GM18520 (cell line): ENCODE measurements around the gene ASTN1.

ENCODE experiments used
- ATAC-seq: cut with Tn5 transposase; IDR thresholded peaks from one replicate; pipeline ENCODE4 v1.9.1; 2021; ENCODE audit not compliant: unreplicated experiment

Gene ASTN1

DNA sequence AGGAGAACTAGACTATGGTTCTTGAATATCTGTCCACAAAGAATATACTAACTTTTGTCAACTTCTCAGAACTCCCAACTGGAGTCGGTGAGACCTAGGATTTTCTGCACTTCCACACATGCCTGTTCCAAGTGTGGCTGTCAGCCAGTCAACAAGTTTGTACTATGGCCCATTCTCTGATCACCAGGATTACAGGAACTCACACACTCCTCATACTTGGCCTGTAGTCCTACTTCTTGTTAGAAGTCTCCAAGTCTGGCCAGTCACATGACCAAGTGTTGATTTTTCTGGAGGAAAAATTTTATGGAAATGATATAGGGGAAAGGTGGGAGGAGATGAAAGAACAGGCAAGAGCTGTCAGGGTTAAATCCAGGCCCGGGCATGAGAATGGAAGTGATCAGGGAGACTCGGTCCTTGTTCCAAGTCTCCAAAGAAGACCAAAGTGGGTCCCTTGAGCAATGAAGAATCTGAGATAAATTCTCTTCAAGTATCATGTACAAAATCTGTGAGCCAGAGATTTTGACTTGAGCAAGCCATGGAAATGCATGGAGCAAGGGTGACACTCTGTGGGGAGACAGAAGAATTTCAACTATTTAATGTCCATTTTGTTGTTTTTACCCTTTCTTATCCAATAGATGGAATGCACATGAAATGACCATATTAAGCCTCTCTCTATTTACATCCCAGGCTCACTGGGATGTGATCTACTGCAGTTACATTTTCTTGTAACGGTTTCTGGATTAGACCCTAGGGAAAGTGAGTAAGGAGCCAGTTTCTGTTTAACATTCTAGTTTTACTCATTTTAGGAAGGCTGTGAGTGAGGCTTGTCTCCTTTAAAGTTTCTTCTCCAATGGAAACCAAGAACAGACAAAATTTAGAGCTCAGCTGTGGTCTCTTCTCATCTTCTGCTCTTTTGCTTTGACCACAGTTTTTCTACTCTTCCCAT, 320.9 kb downstream of the ASTN1 start:
- no peak for ATAC-seq

DNA sequence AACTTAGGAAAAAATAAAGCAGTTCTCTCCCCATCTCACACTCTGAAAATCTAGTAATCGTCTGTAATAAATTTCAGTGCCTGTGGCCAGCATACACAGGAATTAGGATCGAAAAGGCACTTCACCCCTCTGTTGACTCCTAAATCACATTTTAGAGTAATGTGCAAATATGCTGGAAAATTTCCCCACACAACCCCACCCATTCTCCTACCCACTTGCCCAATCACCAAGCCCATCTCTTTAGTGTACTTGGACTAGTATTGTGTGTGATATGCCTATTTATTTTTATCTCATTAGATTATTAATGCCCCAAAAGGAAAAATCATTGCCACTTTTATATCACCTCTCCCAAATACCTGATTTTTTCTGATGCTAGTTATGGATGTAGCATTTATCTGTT, 323.3 kb downstream of the ASTN1 start:
- no peak for ATAC-seq

DNA sequence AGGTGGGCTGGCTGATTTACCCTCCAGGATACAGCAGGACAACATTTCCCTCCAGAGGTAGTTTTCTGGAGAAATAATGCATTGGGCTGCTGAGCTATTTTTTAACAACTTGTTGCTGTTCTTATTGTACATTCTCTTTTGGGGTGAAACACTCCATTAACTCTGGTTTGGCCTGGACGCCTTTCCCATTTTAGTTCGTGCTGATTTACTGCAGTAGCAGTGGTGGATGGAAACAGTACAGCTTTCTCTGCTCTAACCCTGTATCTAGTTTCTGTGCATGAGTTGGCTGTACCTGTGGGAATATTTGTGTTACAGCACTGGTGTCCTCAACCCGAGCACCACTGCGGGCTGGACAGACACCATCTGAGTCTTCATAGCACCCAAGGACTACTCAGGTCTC, 325.3 kb downstream of the ASTN1 start:
- ATAC-seq, result no peak

DNA sequence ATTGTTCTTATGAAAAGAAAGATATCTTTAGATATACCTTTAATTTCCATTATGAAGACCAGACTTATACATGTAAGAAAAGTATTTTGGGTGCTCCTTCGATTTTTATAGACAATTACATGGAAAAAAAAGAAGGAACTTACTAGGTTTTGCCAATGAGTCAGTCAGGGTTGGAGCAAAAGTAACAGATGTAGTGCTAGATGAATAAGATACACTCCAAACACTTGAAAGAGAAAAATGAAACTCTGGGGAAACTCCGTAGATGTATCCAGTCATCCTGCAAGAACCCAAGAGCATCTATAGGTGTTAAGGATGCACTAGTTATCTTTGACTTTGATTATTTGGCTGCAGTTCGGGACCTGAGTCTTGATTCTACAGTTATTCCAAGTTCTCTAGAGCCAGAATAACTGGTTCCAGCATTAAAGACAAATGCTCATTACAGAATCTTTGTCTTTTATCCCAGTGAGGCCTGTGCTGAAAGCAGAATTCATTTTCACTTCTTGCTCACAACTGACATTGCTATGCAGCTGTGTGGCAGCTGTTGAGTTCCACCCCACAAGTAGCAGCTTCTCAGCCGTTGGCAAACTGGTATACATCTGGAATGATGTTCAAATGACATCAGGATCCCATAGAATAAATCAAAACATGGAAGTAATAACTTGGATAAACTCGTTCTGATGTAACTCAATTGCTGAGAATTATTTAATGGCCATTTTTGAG, 326.1 kb downstream of the ASTN1 start:
- no peak for ATAC-seq

DNA sequence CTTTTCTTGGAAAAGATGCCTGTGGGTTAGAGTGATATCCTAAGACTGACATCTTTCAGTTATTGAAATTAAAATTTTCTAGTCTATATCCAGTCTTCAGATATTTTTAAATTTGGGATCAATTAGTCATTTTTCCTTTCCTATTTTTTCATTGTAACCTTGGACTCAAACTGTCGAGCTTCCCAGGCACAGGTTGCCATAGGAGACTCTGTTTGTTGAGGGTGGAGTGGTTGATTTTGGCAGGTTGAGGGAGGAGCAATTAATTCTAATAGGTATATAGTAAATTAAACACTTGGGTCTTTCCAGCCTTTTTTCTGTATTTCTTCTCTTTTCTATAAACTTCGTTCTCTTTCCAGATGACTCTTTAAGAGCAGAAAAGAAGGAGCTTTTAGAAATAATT, 326.8 kb downstream of the ASTN1 start:
- ATAC-seq, result no peak

DNA sequence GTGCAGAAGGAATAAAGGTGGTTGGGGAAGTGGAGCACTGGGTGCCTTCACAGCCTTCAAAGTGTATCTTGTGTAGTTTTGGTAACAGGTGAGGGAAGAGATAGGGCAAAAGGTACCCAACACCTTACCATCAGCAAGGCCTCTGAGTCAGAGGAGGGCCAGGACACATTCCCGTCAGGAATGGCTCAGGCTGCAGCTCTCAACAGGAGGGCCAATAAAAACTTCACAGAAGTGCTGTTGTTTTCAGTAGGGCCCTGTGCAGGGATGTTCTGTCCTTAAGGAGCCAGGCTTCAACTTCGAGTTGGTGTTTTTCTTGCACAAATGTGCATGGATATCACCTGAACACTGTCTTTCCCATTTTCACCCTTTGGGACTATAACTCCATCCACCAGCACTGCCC, 333.4 kb downstream of the ASTN1 start:
- ATAC-seq, result no peak

DNA sequence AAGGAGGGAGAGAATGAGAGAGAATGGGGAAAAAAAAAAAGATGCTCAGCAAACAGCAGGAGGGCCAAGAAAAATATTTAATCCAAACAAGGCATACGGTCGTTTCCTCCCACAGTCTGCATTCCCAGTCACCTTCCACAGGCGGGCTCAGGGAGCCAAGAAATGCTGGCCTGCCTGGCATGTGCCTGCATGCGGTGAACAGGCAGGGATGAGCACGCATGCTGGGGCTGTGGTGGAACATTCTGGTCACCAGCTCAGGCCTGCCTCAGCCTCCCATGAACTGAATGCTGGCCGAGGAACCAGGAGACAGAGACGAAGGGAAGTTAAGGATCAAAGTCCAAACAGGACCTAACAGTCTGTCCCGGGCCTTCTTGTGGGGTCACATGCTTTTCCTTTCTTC, 335.3 kb downstream of the ASTN1 start:
- no peak for ATAC-seq

DNA sequence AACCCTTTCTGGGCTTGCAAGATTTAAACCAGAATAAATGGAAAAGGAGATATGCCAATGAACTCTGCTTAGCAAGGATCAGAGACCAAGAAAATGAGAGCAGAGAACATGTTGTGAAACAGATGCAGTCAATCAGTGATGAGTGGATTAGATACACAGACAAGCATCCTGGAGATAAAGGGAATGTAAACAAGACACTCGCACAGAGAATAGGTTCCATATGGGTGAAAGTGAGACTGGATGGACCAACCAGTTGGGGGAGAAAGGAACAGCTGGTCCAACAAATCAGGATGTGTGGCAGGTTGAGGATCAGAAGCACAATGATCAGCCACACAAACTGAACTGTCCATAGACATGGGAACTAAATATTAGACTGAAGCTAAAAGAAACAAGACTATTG, 338.2 kb downstream of the ASTN1 start:
- ATAC-seq, result no peak

DNA sequence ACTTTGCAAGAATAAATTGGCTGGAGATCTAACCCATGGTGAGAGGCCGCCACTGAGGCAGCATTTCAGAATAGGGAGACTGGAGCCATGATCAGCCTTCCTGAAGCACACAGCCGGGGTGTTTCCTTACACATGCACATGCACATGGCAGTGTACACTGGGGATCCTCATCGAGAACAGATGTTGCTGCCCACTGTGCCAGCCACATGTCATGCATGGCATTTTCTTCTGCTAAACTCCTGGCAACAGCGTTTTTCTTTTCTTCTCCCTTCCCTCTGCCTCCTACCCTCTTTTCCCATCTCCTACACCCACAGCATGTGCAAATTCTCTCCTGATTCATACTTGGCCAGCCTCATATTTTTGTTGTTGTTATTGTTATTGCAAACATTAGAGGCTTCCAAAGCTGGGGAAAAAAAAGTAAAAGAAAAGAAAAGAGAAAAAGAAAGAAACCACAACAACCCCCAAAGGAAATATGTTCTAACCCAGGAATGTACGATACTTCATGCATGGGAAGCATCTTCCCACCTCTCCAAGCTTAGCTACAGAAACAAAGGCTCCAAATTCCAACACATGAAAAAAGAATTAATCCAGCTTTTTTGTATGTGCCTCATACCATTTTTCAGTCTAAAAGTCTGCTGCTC, 344.0 kb downstream of the ASTN1 start:
- ATAC-seq, result no peak

DNA sequence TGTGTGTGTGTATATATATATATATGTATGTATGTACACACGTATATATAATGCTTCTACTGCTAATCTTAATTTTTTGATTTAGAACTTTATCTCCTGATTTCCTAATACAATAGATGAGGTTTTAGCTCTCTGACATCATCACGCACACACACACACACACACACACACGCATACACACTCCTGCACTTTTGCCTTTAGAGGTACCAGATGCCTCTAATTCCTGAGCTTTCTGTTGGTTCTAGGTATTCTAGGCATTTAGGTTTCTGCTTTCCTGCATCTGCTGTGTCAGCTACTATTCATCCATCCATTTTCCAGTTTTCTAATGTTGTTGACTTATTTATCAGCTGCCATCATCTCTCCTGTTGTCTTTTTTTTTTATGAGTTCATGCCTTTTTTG, 348.3 kb downstream of the ASTN1 start:
- no peak for ATAC-seq

DNA sequence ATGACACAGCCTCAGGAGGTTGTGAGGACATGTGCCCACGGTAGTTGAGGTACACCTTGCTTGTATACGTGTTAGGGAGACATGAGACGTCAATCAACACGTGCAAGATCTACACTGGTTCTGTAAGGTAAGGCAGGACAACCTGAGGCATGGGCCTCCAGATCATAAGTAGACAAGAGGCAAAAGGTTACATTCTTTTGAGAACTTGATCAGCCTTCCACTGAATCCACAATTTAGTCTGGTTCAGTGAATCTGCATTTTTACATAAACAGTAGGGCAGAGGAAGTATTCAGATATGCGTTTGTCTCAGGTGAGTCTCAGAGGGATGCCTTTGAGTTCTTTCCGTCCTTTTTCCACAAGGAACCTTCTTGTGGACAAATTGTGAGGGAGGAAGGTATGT, 348.9 kb downstream of the ASTN1 start:
- ATAC-seq, result no peak

DNA sequence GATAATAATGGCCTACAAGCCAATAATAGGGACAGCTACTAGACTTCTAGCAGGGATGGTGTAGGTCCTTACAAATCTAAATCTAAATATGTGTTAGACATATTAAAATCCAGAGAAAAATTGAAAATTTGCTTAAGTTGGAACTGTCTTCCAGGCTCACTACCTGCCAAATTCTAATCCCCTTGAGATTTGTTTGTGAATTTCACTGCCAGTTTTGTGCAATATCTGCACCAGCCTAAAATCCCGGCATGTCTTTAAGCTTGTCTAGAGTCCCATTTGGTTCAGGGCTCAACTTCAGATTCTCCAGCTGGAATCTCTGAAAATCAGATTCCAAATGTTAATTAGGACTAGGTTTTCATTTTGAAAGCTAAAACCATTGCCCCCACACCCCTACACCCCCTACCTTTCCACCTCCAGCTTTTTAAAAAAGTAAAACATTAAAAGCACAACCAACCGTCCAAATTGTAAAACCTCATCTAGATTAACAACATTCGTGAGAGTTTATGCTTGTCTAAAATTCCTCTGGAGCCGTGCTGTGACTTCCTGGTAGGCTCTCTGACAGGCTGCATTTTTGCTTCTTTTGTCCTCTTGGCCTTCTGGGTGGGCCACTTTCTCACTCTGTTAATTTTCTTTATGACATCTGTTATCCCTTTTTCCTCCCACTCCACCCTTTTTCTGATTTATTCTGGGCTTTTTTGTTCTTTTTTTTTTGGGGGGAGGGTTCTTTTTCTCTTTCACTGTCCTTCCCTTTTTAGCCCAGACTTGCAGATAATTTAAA, 352.8 kb downstream of the ASTN1 start:
- ATAC-seq, result no peak

DNA sequence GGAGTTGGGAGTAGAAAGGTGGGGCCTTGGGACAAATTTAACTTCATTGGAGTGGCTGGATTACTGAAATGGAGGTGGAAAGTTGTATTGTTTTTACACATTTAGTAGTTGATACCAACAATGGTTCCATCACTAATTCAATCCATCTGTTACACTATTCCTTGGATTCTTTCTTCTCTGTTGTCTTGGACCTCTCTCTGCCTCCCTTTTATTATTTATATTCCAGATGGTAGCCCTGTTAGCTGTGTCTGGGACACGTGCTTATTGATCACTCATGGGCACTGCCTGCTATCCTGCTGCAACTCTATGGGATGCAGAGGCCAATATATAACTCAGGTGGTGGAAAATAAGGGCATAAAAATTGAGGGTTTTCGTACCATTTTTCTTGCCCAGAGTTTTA, 355.2 kb downstream of the ASTN1 start:
- ATAC-seq, result no peak
